H1 (cell line): ENCODE measurements around the gene FIP1L1. TPM values are rescaled to one million over a fixed set of nuclear protein-coding genes. Genes with fewer than 3 reads are reported as not detected.

ENCODE experiments used
- CTCF ChIA-PET: fragments of 300-600 bp; sonication (Branson Sonifier 250); formaldehyde crosslinking; loops from one replicate; lab custom pipeline; 2021; ENCODE audit not compliant: partially characterized antibody; lab: Charles Lee
- POLR2A ChIA-PET: fragments of 300-600 bp; sonication (Branson Sonifier 250); formaldehyde crosslinking; loops from one replicate; lab custom pipeline; 2021; ENCODE audit warnings: inconsistent platforms; ENCODE audit not compliant: partially characterized antibody; lab: Charles Lee
- DNase-seq, 2 experiments: peaks; one replicate each; pipeline versions ENCODE4 v3.0.0 to v3.0.0-alpha.2; 2010 to 2022; ENCODE audit warnings: low spot score in 2 of 2, low read depth in 1 of 2, mixed read lengths in 1 of 2
- FAIRE-seq: peaks from 2 replicates; lab custom pipeline; 2011; peaks lifted over from hg19 to GRCh38; lab: Jason Lieb, UNC
- H2AFZ ChIP-seq: 2 replicates; pipeline ENCODE4 v1.8.1; 2012; ENCODE audit warnings: low read length, inconsistent platforms
- H2AK5ac ChIP-seq: 2 replicates; pipeline ENCODE4 v1.6.1; 2013; ENCODE audit warnings: low read depth, low read length
- H2BK120ac ChIP-seq: replicated peaks from 2 replicates; pipeline ENCODE3; 2013; ENCODE audit warnings: low read depth, low read length, inconsistent platforms
- H2BK12ac ChIP-seq: 2 replicates; pipeline ENCODE4 v1.6.1; 2013; ENCODE audit warnings: low read depth, low read length
- H2BK15ac ChIP-seq: 2 replicates; pipeline ENCODE4 v1.6.1; 2013; ENCODE audit warnings: low read length
- H2BK20ac ChIP-seq: 2 replicates; pipeline ENCODE4 v1.6.1; 2013; ENCODE audit warnings: low read length
- H2BK5ac ChIP-seq: 2 replicates; pipeline ENCODE4 v1.6.1; 2013; ENCODE audit warnings: low read depth, low read length
- H3K14ac ChIP-seq: 2 replicates; pipeline ENCODE4 v1.6.1; 2013; ENCODE audit warnings: inconsistent platforms; ENCODE audit not compliant: insufficient read length
- H3K18ac ChIP-seq: 2 replicates; pipeline ENCODE4 v1.6.1; 2013; ENCODE audit warnings: low read length; ENCODE audit errors: extremely low read depth
- H3K23ac ChIP-seq: 2 replicates; pipeline ENCODE4 v1.6.1; 2013; ENCODE audit warnings: inconsistent platforms; ENCODE audit not compliant: insufficient read length
- H3K23me2 ChIP-seq: 2 replicates; pipeline ENCODE4 v1.6.1; 2013; ENCODE audit warnings: low read depth, low read length
- H3K27ac ChIP-seq: 2 replicates; pipeline ENCODE4 v1.6.1; 2011; ENCODE audit warnings: low read depth, low read length, inconsistent platforms
- H3K27me3 ChIP-seq, 4 experiments: replicated peaks in 1 of 4; 1 replicate in 1 of 4; 2 replicates in 3 of 4; pipeline versions ENCODE4 v1.6.1 to v1.8.1; 2011 to 2013; ENCODE audit warnings: low read length in 3 of 4, mild to moderate bottlenecking in 3 of 4, inconsistent platforms in 2 of 4, mixed read lengths in 2 of 4, moderate library complexity in 1 of 4; ENCODE audit not compliant: control insufficient read depth in 3 of 4, insufficient read depth in 3 of 4; ENCODE audit errors: extremely low read depth in 1 of 4
- H3K36me3 ChIP-seq, 4 experiments: 2 replicates each; pipeline versions ENCODE4 v1.6.1 to v1.8.1; 2011 to 2013; ENCODE audit warnings: mild to moderate bottlenecking in 4 of 4, low read length in 3 of 4, moderate library complexity in 2 of 4, control low read depth in 1 of 4, inconsistent platforms in 1 of 4; ENCODE audit not compliant: insufficient read depth in 4 of 4, control insufficient read depth in 2 of 4
- H3K4ac ChIP-seq: replicated peaks from 2 replicates; pipeline ENCODE3; 2013; ENCODE audit warnings: low read length, low read depth, mixed read lengths, inconsistent platforms; ENCODE audit not compliant: insufficient read length
- H3K4me1 ChIP-seq, 4 experiments: replicated peaks in 1 of 4; 1 replicate in 1 of 4; 2 replicates in 3 of 4; pipeline versions ENCODE4 v1.6.1 to v1.8.1; 2011 to 2013; ENCODE audit warnings: low read length in 3 of 4, inconsistent platforms in 2 of 4, mixed read lengths in 1 of 4; ENCODE audit not compliant: insufficient read depth in 4 of 4, control insufficient read depth in 3 of 4
- H3K4me2 ChIP-seq, 2 experiments: 2 replicates each; pipeline versions ENCODE4 v1.6.1 to v1.8.1; 2011 to 2013; ENCODE audit warnings: low read depth in 2 of 2, low read length in 2 of 2, control low read depth in 1 of 2, inconsistent platforms in 1 of 2, mild to moderate bottlenecking in 1 of 2; ENCODE audit not compliant: insufficient read depth in 1 of 2
- H3K4me3 ChIP-seq, 4 experiments: fragments of 200-600, 300-600 bp in 1 of 4; sonication (generic), shearing (Covaris generic), sonication (Bioruptor Twin) in 1 of 4; 2 replicates each; pipeline versions ENCODE4 v1.5.1 to v1.8.1; 2011 to 2016; ENCODE audit warnings: low read length in 4 of 4, low read depth in 3 of 4, control low read depth in 2 of 4, inconsistent platforms in 2 of 4, mild to moderate bottlenecking in 2 of 4, mixed read lengths in 1 of 4, moderate library complexity in 1 of 4; ENCODE audit not compliant: insufficient read depth in 2 of 4; ENCODE audit errors: extremely low read depth in 1 of 4
- H3K56ac ChIP-seq: replicated peaks from 2 replicates; pipeline ENCODE3; 2013; ENCODE audit warnings: low read depth, mild to moderate bottlenecking, mixed read lengths, low read length, inconsistent platforms; ENCODE audit not compliant: insufficient read length
- H3K79me1 ChIP-seq: 2 replicates; pipeline ENCODE4 v1.6.1; 2013; ENCODE audit warnings: low read depth, low read length, control low read depth
- H3K79me2 ChIP-seq, 2 experiments: 2 replicates each; pipeline versions ENCODE4 v1.6.1 to v1.8.1; 2012 to 2013; ENCODE audit warnings: low read length in 2 of 2, mild to moderate bottlenecking in 2 of 2, inconsistent platforms in 1 of 2; ENCODE audit not compliant: insufficient read depth in 2 of 2, control insufficient read depth in 1 of 2
- H3K9ac ChIP-seq, 4 experiments: replicated peaks in 1 of 4; 1 replicate in 1 of 4; 2 replicates in 3 of 4; pipeline versions ENCODE4 v1.6.1 to v1.8.1; 2011 to 2013; ENCODE audit warnings: low read depth in 3 of 4, low read length in 3 of 4, control low read depth in 2 of 4, mild to moderate bottlenecking in 2 of 4, moderate library complexity in 2 of 4, inconsistent platforms in 1 of 4; ENCODE audit errors: extremely low read depth in 1 of 4
- H3K9me3 ChIP-seq, 2 experiments: 2 replicates each; pipeline versions ENCODE4 v1.6.1 to v1.8.1; 2012 to 2013; ENCODE audit warnings: mild to moderate bottlenecking in 2 of 2, moderate library complexity in 2 of 2, control low read depth in 1 of 2, inconsistent platforms in 1 of 2, low read depth in 1 of 2, low read length in 1 of 2, mixed read lengths in 1 of 2; ENCODE audit not compliant: insufficient read depth in 2 of 2
- H4K20me1 ChIP-seq, 2 experiments: replicated peaks in 1 of 2; 2 replicates each; pipeline versions ENCODE3 to v1.8.1; 2011 to 2013; ENCODE audit warnings: inconsistent platforms in 2 of 2, low read length in 2 of 2, mild to moderate bottlenecking in 1 of 2; ENCODE audit not compliant: insufficient read depth in 2 of 2, control insufficient read depth in 1 of 2
- H4K5ac ChIP-seq: 2 replicates; pipeline ENCODE4 v1.6.1; 2013; ENCODE audit warnings: low read length, low read depth, mixed read lengths, inconsistent platforms; ENCODE audit not compliant: insufficient read length
- H4K8ac ChIP-seq: 2 replicates; pipeline ENCODE4 v1.8.0; 2013; ENCODE audit warnings: mild to moderate bottlenecking, moderate library complexity, low read length, inconsistent platforms; ENCODE audit not compliant: insufficient read depth; ENCODE audit errors: extremely low read depth
- H4K91ac ChIP-seq: replicated peaks from 2 replicates; pipeline ENCODE3; 2013; ENCODE audit warnings: low read length, mixed read lengths, inconsistent platforms; ENCODE audit not compliant: insufficient read length
- EGR1 ChIP-seq: IDR thresholded peaks from 2 replicates; pipeline ENCODE4 v1.6.1; 2011; ENCODE audit warnings: low read depth, low read length, borderline replicate concordance
- KDM4A ChIP-seq: IDR thresholded peaks from one replicate; pipeline ENCODE4 v1.7.1; 2012; ENCODE audit warnings: low read depth, mild to moderate bottlenecking, moderate library complexity, low read length, inconsistent platforms; ENCODE audit not compliant: severe bottlenecking
- NANOG ChIP-seq: IDR thresholded peaks from 2 replicates; pipeline ENCODE4 v1.6.1; 2011; ENCODE audit warnings: low read length, low read depth, mild to moderate bottlenecking, inconsistent platforms; ENCODE audit not compliant: insufficient read depth, poor library complexity, severe bottlenecking
- YY1 ChIP-seq: IDR thresholded peaks from 2 replicates; pipeline ENCODE4 v1.6.1; 2011; ENCODE audit warnings: low read depth, mild to moderate bottlenecking, low read length
- WGBS, 2 experiments: shearing (Covaris generic) in 1 of 2; methylation state at CpG; one replicate each; pipeline versions ENCODE4 v1.1.6 to v1.1.7; 2013 to 2015; ENCODE audit warnings: low lambda C conversion rate in 2 of 2, mixed read lengths in 2 of 2, inconsistent platforms in 1 of 2, low coverage in 1 of 2, missing lambda C conversion rate in 1 of 2; ENCODE audit not compliant: insufficient replicate concordance in 2 of 2, insufficient coverage in 1 of 2, insufficient read length in 1 of 2; ENCODE audit errors: extremely low coverage in 1 of 2, missing lambda C conversion rate in 1 of 2; 5-methylcytosine and 5-hydroxymethylcytosine counted together
- polyA plus RNA-seq, 7 experiments: library from polyadenylated mRNA; depleted of rRNA in 3 of 7; stranded (reverse) in 5 of 7; unstranded in 2 of 7; fragments of >200 nt in 5 of 7; fragments of 200-250 nt in 2 of 7; gene quantifications; 1 replicate in 5 of 7; 2 replicates in 1 of 7; 4 replicates in 1 of 7; pipeline versions ENCODE4 v1.2.1 to v1.2.3, GENCODE V29; 2011 to 2013; ENCODE audit warnings: missing spikeins in 2 of 7, mixed read lengths in 2 of 7
- total RNA-seq: library from RNA; stranded (reverse); fragmentation: NEBNext Ultra II Directional; extraction: Animal tissue kit (Norgen Biotek cat#: 25700); gene quantifications from 2 replicates; pipeline ENCODE4 v1.2.1, GENCODE V29; 2021

The FIP1L1 gene
- total and polyA plus RNA-seq, 2 of the 8 experiments (the other 6 are each of a cell fraction or from before 2014, with no cell fraction given), result 19.5 to 53.7 TPM

- Histone ChIP-seq H3K14ac (no peak overlapping the region), H2BK12ac (no peak overlapping the region), H3K4me1 (no peaks in the 10 kb centered on the region), H3K36me3 (peaks cover 0 to 55% (median 12%) of the 10 kb centered on the region in 4 experiments; a peak in 7 of 8 replicates), H2BK15ac (no peak overlapping the region), H3K4ac (no peak overlapping the region), H3K9me3 (no peaks in the 10 kb centered on the region), H3K27me3 (no peaks in the 10 kb centered on the region), H2BK20ac (no peak overlapping the region), H4K8ac (no peak overlapping the region), H2BK120ac (no peak overlapping the region), H3K4me3 (no peak overlapping the region), H3K23ac (no peak overlapping the region), H2BK5ac (no peak overlapping the region), H3K18ac (no peak overlapping the region), H3K27ac (no peak overlapping the region), H4K5ac (no peak overlapping the region), H3K4me2 (no peak overlapping the region), H3K79me2 (peaks cover 0 to under 1% of the 10 kb centered on the region in 2 experiments; a peak in 1 of 4 replicates), H4K20me1 (no peaks in the 10 kb centered on the region), H2AK5ac (no peak overlapping the region), H2AFZ (no peak overlapping the region), H3K9ac (no peak overlapping the region), H3K79me1 (no peaks in the 10 kb centered on the region), H3K56ac (no peak overlapping the region), H3K23me2 (no peaks in the 10 kb centered on the region), H4K91ac (no peak overlapping the region)
- TF ChIP-seq YY1 (no peak), NANOG (no peak), KDM4A (no peak), EGR1 (no peak)
- CTCF ChIA-PET, result interaction anchor here (1.3 kb wide), 1 partner anchor 9 kb away, joined by 3 read pairs; no protein-coding TSS in a partner anchor
- 98% methylated on average over 3 of the region's 3 CpGs; no CpG with 5 or more reads in 1 of the 2 experiments for WGBS, 2 experiments
- POLR2A ChIA-PET, result interaction anchor here (1.3 kb wide), 1 partner anchor 9 kb away, joined by 5 read pairs; no protein-coding TSS in a partner anchor
- no peak for FAIRE-seq
- DNase-seq, result no peak
Observed at GRCh38 chr4:53455766-53456165, 78.3 kb downstream of the FIP1L1 start.
